Stomach (tissue), 4 donors: ENCODE measurements around the gene SNX13.

ENCODE experiments used
- CTCF ChIP-seq, 7 experiments: fragments of 450-650 bp in 4 of 7; fragments of 200-600 bp in 3 of 7; sonication (generic) in 3 of 7; IDR thresholded peaks; one replicate each; pipeline ENCODE4 v1.5.1; 2016 to 2019; ENCODE audit warnings: antibody characterized with exemption in 7 of 7, control low read depth in 2 of 7, mild to moderate bottlenecking in 1 of 7
- EP300 ChIP-seq: sonication (generic); formaldehyde crosslinking; IDR thresholded peaks from one replicate; pipeline ENCODE4 v1.6.1; 2017; ENCODE audit warnings: antibody characterized with exemption
- POLR2A ChIP-seq, 4 donors: fragments of 450-650 bp; IDR thresholded peaks; one replicate each; pipeline ENCODE4 v1.6.1; 2016; ENCODE audit warnings: antibody characterized with exemption in 4 of 4, control low read depth in 2 of 4, mild to moderate bottlenecking in 1 of 4, moderate library complexity in 1 of 4
- POLR2AphosphoS5 ChIP-seq, 3 donors: sonication (generic); formaldehyde crosslinking; IDR thresholded peaks; one replicate each; pipeline ENCODE4 v1.6.1; 2016; ENCODE audit warnings: antibody characterized with exemption in 3 of 3

- TF ChIP-seq POLR2AphosphoS5 (IDR thresholded peaks at IDR 0.05), result no peak
- no peak for TF ChIP-seq CTCF (IDR thresholded peaks at IDR 0.05)
- TF ChIP-seq EP300, result no peak
- TF ChIP-seq POLR2A (IDR thresholded peaks at IDR 0.05), result no peak
Observed at GRCh38 chr7:17957871-17958270, 17.6 kb upstream of the SNX13 start.
